ENCODE results near the gene RGS19. TPM values are rescaled to one million over a fixed set of nuclear protein-coding genes. Genes with fewer than 3 reads are reported as not detected.
A peak's percentile ranks its signal among the peaks of the same experiment; 100 is the strongest.
"Not testable (repeated sequence)": the region's sequence is repeated elsewhere in the genome, so short reads cannot be mapped to it uniquely, and the experiment has no call there.

Gene RGS19, protein sequence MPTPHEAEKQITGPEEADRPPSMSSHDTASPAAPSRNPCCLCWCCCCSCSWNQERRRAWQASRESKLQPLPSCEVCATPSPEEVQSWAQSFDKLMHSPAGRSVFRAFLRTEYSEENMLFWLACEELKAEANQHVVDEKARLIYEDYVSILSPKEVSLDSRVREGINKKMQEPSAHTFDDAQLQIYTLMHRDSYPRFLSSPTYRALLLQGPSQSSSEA
- 32.0 TPM for total RNA-seq (2021; ENCODE audit: unreplicated experiment)
- polyA plus RNA-seq (2012; ENCODE audit: insufficient read length) = 41.4 TPM
- percentile 49 among the genes with signal in this experiment for Bru-seq, nascent RNA
- BruChase-seq, experiment 1, labeled RNA remaining after a 2-hour chase = percentile 57 among the genes with signal in this experiment
- percentile 66 among the genes with signal in this experiment for BruChase-seq, experiment 2, labeled RNA remaining after a 6-hour chase
- long read RNA-seq, transcript RGS19-201 (6 exons, 1,510 nt) = minor isoform, 11 of 58 reads
- long read RNA-seq, transcript RGS19-202 (6 exons, 1,593 nt) = major isoform, 12 of 58 reads
- long read RNA-seq, partial matches to known transcripts = 17 of 58 reads
- long read RNA-seq, other reads (novel, unspliced or antisense) = 18 of 58 reads

- no peaks in the 10 kb centered on the region for H3K27me3 ChIP-seq (ENCODE audit: control insufficient read depth, insufficient read depth, low read length)
- TF ChIP-seq REST (IDR thresholded peaks at IDR 0.05; ENCODE audit: insufficient read depth in 1 of 2, low read depth in 2 of 2, low read length in 1 of 2) = no peak
- TF ChIP-seq SIN3A (IDR thresholded peaks at IDR 0.05; ENCODE audit: borderline replicate concordance, insufficient read depth, low read depth, low read length) = no peak
- no peak for TF ChIP-seq POLR2AphosphoS5 (IDR thresholded peaks at IDR 0.05; ENCODE audit: low read depth, low read length)
- no TSS peak for BruUV-seq (replicated peaks)
- DNase-seq (ENCODE audit: low read depth, low spot score) (no peak), ATAC-seq (peak; percentile 76)
- H3K36me3 ChIP-seq (ENCODE audit: control insufficient read depth, insufficient read depth, low read length) = no peaks in the 10 kb centered on the region
- in situ Hi-C loops (cut with HindIII; ENCODE audit: low pct_unique_long_range_greater_than_20kb, low sequenced_read_pairs) (no loop called here), intact Hi-C loops (cut with micrococcal nuclease; ENCODE audit: unreplicated experiment) (no loop called here)
- H3K4me3 ChIP-seq (ENCODE audit: low read depth in 2 of 2, low read length in 2 of 2) = peak within 1 kb of the TSS; percentile 78 to 82
- peaks cover 21% of the 10 kb centered on the region for H3K4me1 ChIP-seq (ENCODE audit: control insufficient read depth, insufficient read depth, low read length)
- no peaks in the 10 kb centered on the region for H3K9me3 ChIP-seq (ENCODE audit: control insufficient read depth, insufficient read depth, low read depth, low read length)
- CTCF ChIA-PET = interaction anchor here (0.5 kb wide), 1 partner anchor 89 kb away, joined by 4 read pairs; no protein-coding TSS in a partner anchor
- POLR2A ChIA-PET = interaction anchor here (0.6 kb wide), 1 partner anchor 40 kb away, joined by 3 read pairs; no protein-coding TSS in a partner anchor
- peak within 1 kb of the TSS; percentile 87 for H3K27ac ChIP-seq (ENCODE audit: low read length)
Measured at GRCh38 chr20:64079273-64080012, at the start of gene RGS19. Gene RGS19, minus strand, starts transcription at chr20:64079518. Its CDS starts 2,632 bp downstream, at chr20:64076886.

DNA sequence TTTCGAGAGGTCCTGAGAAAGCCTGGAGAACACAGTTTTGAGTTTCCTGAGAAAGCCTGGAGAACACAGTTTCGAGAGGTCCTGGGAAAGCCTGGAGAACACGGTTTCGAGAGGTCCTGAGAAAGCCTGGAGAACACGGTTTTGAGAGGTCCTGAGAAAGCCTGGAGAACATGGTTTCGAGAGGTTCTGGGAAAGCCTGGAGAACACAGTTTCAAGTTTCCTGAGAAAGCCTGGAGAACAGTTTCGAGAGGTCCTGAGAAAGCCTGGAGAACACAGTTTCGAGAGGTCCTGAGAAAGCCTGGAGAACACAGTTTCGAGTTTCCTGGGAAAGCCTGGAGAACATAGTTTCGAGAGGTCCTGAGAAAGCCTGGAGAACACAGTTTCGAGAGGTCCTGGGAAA is 44.2 kb upstream of the RGS19 start:
- H3K4me3 ChIP-seq (ENCODE audit: low read depth in 2 of 2, low read length in 2 of 2); H3K27ac ChIP-seq (ENCODE audit: low read length); BruUV-seq (replicated peaks); in situ Hi-C loops (cut with HindIII; ENCODE audit: low pct_unique_long_range_greater_than_20kb, low sequenced_read_pairs); DNase-seq (ENCODE audit: low read depth, low spot score); intact Hi-C loops (cut with micrococcal nuclease; ENCODE audit: unreplicated experiment); ATAC-seq; H3K4me1 ChIP-seq (ENCODE audit: control insufficient read depth, insufficient read depth, low read length); H3K9me3 ChIP-seq (ENCODE audit: control insufficient read depth, insufficient read depth, low read depth, low read length); CTCF ChIA-PET; H3K36me3 ChIP-seq (ENCODE audit: control insufficient read depth, insufficient read depth, low read length): not testable (repeated sequence)
- H3K27me3 ChIP-seq (ENCODE audit: control insufficient read depth, insufficient read depth, low read length) = peaks cover 17% of the 10 kb centered on the region
- POLR2A ChIA-PET = interaction anchor here (0.7 kb wide), 1 partner anchor 21 kb away, joined by 5 read pairs; no protein-coding TSS in a partner anchor

- H3K36me3 ChIP-seq (ENCODE audit: control insufficient read depth, insufficient read depth, low read length); ATAC-seq; H3K4me1 ChIP-seq (ENCODE audit: control insufficient read depth, insufficient read depth, low read length); BruUV-seq (replicated peaks); CTCF ChIA-PET; DNase-seq (ENCODE audit: low read depth, low spot score); H3K9me3 ChIP-seq (ENCODE audit: control insufficient read depth, insufficient read depth, low read depth, low read length); intact Hi-C loops (cut with micrococcal nuclease; ENCODE audit: unreplicated experiment); H3K4me3 ChIP-seq (ENCODE audit: low read depth in 2 of 2, low read length in 2 of 2); in situ Hi-C loops (cut with HindIII; ENCODE audit: low pct_unique_long_range_greater_than_20kb, low sequenced_read_pairs); H3K27ac ChIP-seq (ENCODE audit: low read length): not testable (repeated sequence)
- POLR2A ChIA-PET = interaction anchor here (0.7 kb wide), 1 partner anchor 21 kb away, joined by 5 read pairs; no protein-coding TSS in a partner anchor
- H3K27me3 ChIP-seq (ENCODE audit: control insufficient read depth, insufficient read depth, low read length) = peaks cover 15% of the 10 kb centered on the region
Measured at GRCh38 chr20:64122927-64123326, 43.6 kb upstream of the RGS19 start.

All from Panc1 (cell line).